A673 (cell line): ENCODE results near the gene USP27X.

ENCODE experiments used
- EZH2 ChIP-seq: fragments of 200-600 bp; sonication (generic); IDR thresholded peaks from 2 replicates; pipeline ENCODE4 v1.6.1; 2017; ENCODE audit warnings: borderline replicate concordance, low read depth, mild to moderate bottlenecking, mixed read lengths, antibody characterized with exemption, low read length; ENCODE audit not compliant: poor library complexity, severe bottlenecking
- TF ChIP-seq, protein P1 (sequence below): fragments of 300-800, 200-600 bp; sonication (generic); conservative IDR thresholded peaks from 2 replicates; pipeline ENCODE4 v1.5.1; 2017; ENCODE audit warnings: low read depth, mild to moderate bottlenecking, antibody characterized with exemption, low read length, moderate library complexity, mixed read lengths

DNA sequence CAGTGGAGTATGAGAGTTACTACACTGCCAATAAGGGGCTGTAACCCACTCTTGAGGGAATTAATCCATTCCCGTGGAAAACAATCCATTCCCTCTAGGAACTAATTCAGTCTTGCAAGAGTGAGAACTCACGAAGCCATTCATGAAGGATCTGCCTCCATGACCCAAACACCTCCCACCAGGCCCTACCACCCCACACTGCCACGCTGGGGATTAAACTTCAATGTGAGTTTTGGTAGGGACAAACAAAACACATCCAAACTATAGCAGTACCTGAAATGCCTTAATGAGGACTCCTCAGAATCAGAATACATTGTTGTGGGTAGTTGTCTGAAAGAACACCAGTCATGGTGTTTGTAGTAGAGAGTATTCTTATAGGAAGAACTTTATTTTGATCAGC, 31.0 kb upstream of the USP27X start:
- TF ChIP-seq, protein P1, sequence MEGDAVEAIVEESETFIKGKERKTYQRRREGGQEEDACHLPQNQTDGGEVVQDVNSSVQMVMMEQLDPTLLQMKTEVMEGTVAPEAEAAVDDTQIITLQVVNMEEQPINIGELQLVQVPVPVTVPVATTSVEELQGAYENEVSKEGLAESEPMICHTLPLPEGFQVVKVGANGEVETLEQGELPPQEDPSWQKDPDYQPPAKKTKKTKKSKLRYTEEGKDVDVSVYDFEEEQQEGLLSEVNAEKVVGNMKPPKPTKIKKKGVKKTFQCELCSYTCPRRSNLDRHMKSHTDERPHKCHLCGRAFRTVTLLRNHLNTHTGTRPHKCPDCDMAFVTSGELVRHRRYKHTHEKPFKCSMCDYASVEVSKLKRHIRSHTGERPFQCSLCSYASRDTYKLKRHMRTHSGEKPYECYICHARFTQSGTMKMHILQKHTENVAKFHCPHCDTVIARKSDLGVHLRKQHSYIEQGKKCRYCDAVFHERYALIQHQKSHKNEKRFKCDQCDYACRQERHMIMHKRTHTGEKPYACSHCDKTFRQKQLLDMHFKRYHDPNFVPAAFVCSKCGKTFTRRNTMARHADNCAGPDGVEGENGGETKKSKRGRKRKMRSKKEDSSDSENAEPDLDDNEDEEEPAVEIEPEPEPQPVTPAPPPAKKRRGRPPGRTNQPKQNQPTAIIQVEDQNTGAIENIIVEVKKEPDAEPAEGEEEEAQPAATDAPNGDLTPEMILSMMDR, result no peak
- TF ChIP-seq EZH2, result no peak
